ENCODE results near the gene RRP8. TPM values are rescaled to one million over a fixed set of nuclear protein-coding genes. Genes with fewer than 3 reads are reported as not detected.

Gene RRP8
- total RNA-seq, 1 experiment from 2014 or later = 10.1 TPM

- H3K9me2 ChIP-seq (ENCODE audit: insufficient read depth) = no peaks in the 10 kb centered on the region
- no peak overlapping the region for H3K4me3 ChIP-seq
- H3K4me1 ChIP-seq (replicated peaks; ENCODE audit: insufficient read depth) = no peaks in the 10 kb centered on the region
- H3K27me3 ChIP-seq (ENCODE audit: insufficient read depth, low read depth) = peaks cover 2% of the 10 kb centered on the region; the same call in 1 of the 2 replicates
- TF ChIP-seq CTCF (conservative IDR thresholded peaks at IDR 0.05) (no peak), EZH2 (IDR thresholded peaks at IDR 0.05; ENCODE audit: low read depth) (no peak)
- intact Hi-C loops (cut with micrococcal nuclease; ENCODE audit: unreplicated experiment) = no loop called here
- POLR2A ChIA-PET (ENCODE audit: unreplicated experiment) = no interaction called here
- no peaks in the 10 kb centered on the region for H4K20me1 ChIP-seq (ENCODE audit: insufficient read depth)
- H3F3A ChIP-seq (ENCODE audit: insufficient read depth, low read depth) = no peaks in the 10 kb centered on the region
- no peak overlapping the region for H3K4me2 ChIP-seq
- no peak for DNase-seq
- BruUV-seq (replicated peaks) = no TSS peak
- CTCF ChIA-PET = interaction anchor here (0.6 kb wide), 1 partner anchor 66 kb away, joined by 6 read pairs; no protein-coding TSS in a partner anchor
- no peak overlapping the region for H3K27ac ChIP-seq
- H2AFZ ChIP-seq = no peak overlapping the region
- no peaks in the 10 kb centered on the region for H3K36me3 ChIP-seq (ENCODE audit: low read depth)
- no peaks in the 10 kb centered on the region for H3K9me3 ChIP-seq (ENCODE audit: insufficient read depth, low read depth)
- no peaks in the 10 kb centered on the region for H3K79me2 ChIP-seq (ENCODE audit: low read depth)
Observed at GRCh38 chr11:6646071-6646470, 42.7 kb upstream of the RRP8 start.

- Histone ChIP-seq H3K79me2 (ENCODE audit: low read depth) (no peaks in the 10 kb centered on the region), H4K20me1 (ENCODE audit: insufficient read depth) (no peaks in the 10 kb centered on the region), H3K36me3 (ENCODE audit: low read depth) (no peaks in the 10 kb centered on the region), H2AFZ (no peak overlapping the region), H3K27me3 (ENCODE audit: insufficient read depth, low read depth) (no peaks in the 10 kb centered on the region), H3K4me3 (no peak overlapping the region), H3F3A (ENCODE audit: insufficient read depth, low read depth) (no peaks in the 10 kb centered on the region), H3K4me2 (no peak overlapping the region), H3K9me3 (ENCODE audit: insufficient read depth, low read depth) (no peaks in the 10 kb centered on the region), H3K9me2 (ENCODE audit: insufficient read depth) (no peaks in the 10 kb centered on the region), H3K4me1 (replicated peaks; ENCODE audit: insufficient read depth) (no peaks in the 10 kb centered on the region), H3K27ac (no peak overlapping the region)
- no TSS peak for BruUV-seq (replicated peaks)
- ChIA-PET POLR2A (ENCODE audit: unreplicated experiment) (no interaction called here), CTCF (no interaction called here)
- TF ChIP-seq CTCF (conservative IDR thresholded peaks at IDR 0.05) = no peak
- DNase-seq = no peak
- intact Hi-C loops (cut with micrococcal nuclease; ENCODE audit: unreplicated experiment) = no loop called here
Observed at GRCh38 chr11:6642957-6643356, 39.5 kb upstream of the RRP8 start.

- Histone ChIP-seq H3K4me2 (no peak overlapping the region), H3K9me2 (ENCODE audit: insufficient read depth) (no peaks in the 10 kb centered on the region), H4K20me1 (ENCODE audit: insufficient read depth) (no peaks in the 10 kb centered on the region), H3K79me2 (ENCODE audit: low read depth) (no peaks in the 10 kb centered on the region), H3K27ac (no peak overlapping the region), H2AFZ (no peak overlapping the region), H3K4me3 (no peak overlapping the region), H3K9me3 (ENCODE audit: insufficient read depth, low read depth) (no peaks in the 10 kb centered on the region), H3K4me1 (replicated peaks; ENCODE audit: insufficient read depth) (no peaks in the 10 kb centered on the region; the same call in 1 of the 2 replicates), H3K27me3 (ENCODE audit: insufficient read depth, low read depth) (no peaks in the 10 kb centered on the region), H3K36me3 (ENCODE audit: low read depth) (no peaks in the 10 kb centered on the region), H3F3A (ENCODE audit: insufficient read depth, low read depth) (no peaks in the 10 kb centered on the region)
- intact Hi-C loops (cut with micrococcal nuclease; ENCODE audit: unreplicated experiment) = no loop called here
- no peak for DNase-seq
- ChIA-PET POLR2A (ENCODE audit: unreplicated experiment) (no interaction called here), CTCF (no interaction called here)
- no TSS peak for BruUV-seq (replicated peaks)
- no peak for TF ChIP-seq EZH2 (IDR thresholded peaks at IDR 0.05; ENCODE audit: low read depth)
- TF ChIP-seq CTCF (conservative IDR thresholded peaks at IDR 0.05) = no peak
Observed at GRCh38 chr11:6640985-6641701, 37.7 kb upstream of the RRP8 start.
